Activated CD8-positive, alpha-beta memory T cell treated with anti-CD3 and anti-CD28 coated beads, Interleukin-2, amount 10 ng/mL, durations not matched to agents 7 days and 5 days (primary cell): ENCODE measurements around the gene MGAT3. TPM values are rescaled to one million over a fixed set of nuclear protein-coding genes. Genes with fewer than 3 reads are reported as not detected.

ENCODE experiments used
- ATAC-seq: fragments of 150-1000 bp; cut with Tn5 transposase; one replicate; pipeline ENCODE4 v1.10.0; 2021; ENCODE audit warnings: moderate library complexity
- CTCF ChIA-PET: fragments of 350-600 bp; sonication (Branson Sonifier 250); formaldehyde crosslinking; loops from one replicate; lab custom pipeline; 2021; ENCODE audit warnings: antibody characterized with exemption; lab: Charles Lee
- DNase-seq: peaks from one replicate; pipeline ENCODE4 v3.0.0-alpha.2; 2020
- H3K27ac Mint-ChIP-seq: one replicate; pipeline ENCODE4 v1.8.0; 2021; ENCODE audit warnings: mild to moderate bottlenecking, mixed read lengths
- H3K27me3 Mint-ChIP-seq: one replicate; pipeline ENCODE4 v1.8.0; 2021; ENCODE audit warnings: mixed read lengths
- H3K36me3 Mint-ChIP-seq: one replicate; pipeline ENCODE4 v1.8.0; 2021; ENCODE audit warnings: mild to moderate bottlenecking, mixed read lengths
- H3K4me1 Mint-ChIP-seq: one replicate; pipeline ENCODE4 v1.8.0; 2021; ENCODE audit warnings: mixed read lengths
- H3K4me3 Mint-ChIP-seq: one replicate; pipeline ENCODE4 v1.8.0; 2021; ENCODE audit warnings: mild to moderate bottlenecking, moderate library complexity, mixed read lengths
- H3K9me3 Mint-ChIP-seq: one replicate; pipeline ENCODE4 v1.8.0; 2022; ENCODE audit warnings: low read depth, mixed read lengths
- total RNA-seq, 2 experiments: library from RNA; stranded (reverse); gene quantifications; one replicate each; pipeline ENCODE4 v1.2.3, GENCODE V29; 2021

Gene MGAT3
- total RNA-seq, 2 experiments from 2014 or later, result 0.96 to 3.6 TPM

- Mint-ChIP-seq H3K27ac (no peak overlapping the region), H3K36me3 (peaks cover 13% of the 10 kb centered on the region), H3K9me3 (no peaks in the 10 kb centered on the region), H3K4me3 (no peak overlapping the region), H3K27me3 (no peaks in the 10 kb centered on the region), H3K4me1 (peaks cover 1% of the 10 kb centered on the region)
- ATAC-seq, result no peak
- no peak for DNase-seq
- CTCF ChIA-PET, result interaction anchor here (1.3 kb wide), 1 partner anchor 16 kb away, joined by 4 read pairs; no protein-coding TSS in a partner anchor
Observed at GRCh38 chr22:39419096-39419495, 37.7 kb upstream of the MGAT3 start.

GRCh38 chr22:39419911-39420310 is 36.9 kb upstream of the MGAT3 start:
- Mint-ChIP-seq H3K9me3 (no peaks in the 10 kb centered on the region), H3K4me3 (no peak overlapping the region), H3K27me3 (no peaks in the 10 kb centered on the region), H3K36me3 (peaks cover 14% of the 10 kb centered on the region), H3K27ac (no peak overlapping the region), H3K4me1 (no peaks in the 10 kb centered on the region)
- DNase-seq (no peak), ATAC-seq (no peak)
- CTCF ChIA-PET, result interaction anchor here (1.3 kb wide), 1 partner anchor 15 kb away, joined by 4 read pairs; no protein-coding TSS in a partner anchor

DNA sequence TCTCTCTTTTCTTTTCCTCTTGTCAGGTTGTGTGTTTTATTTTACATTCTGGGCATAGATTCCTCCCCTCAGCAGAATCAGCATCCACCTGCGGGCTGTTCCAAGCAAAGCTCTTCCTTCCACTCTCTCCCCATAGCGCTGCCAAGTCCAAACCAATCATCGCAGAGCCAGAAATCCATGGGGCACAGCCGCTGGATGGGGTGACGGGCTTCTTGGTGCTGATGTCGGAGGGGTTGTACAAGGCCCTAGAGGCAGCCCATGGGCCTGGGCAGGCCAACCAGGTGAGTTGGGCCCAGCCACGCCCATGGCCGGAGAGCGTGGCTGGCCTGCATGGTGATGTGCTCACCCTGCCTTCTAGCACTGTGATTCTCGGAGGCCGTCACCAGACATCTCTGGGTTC is 35.1 kb upstream of the MGAT3 start:
- Mint-ChIP-seq H3K4me3 (no peak overlapping the region), H3K9me3 (no peaks in the 10 kb centered on the region), H3K27me3 (no peaks in the 10 kb centered on the region), H3K27ac (no peak overlapping the region), H3K36me3 (peaks cover 18% of the 10 kb centered on the region), H3K4me1 (no peaks in the 10 kb centered on the region)
- DNase-seq (no peak), ATAC-seq (no peak)
- CTCF ChIA-PET, result no interaction called here

DNA sequence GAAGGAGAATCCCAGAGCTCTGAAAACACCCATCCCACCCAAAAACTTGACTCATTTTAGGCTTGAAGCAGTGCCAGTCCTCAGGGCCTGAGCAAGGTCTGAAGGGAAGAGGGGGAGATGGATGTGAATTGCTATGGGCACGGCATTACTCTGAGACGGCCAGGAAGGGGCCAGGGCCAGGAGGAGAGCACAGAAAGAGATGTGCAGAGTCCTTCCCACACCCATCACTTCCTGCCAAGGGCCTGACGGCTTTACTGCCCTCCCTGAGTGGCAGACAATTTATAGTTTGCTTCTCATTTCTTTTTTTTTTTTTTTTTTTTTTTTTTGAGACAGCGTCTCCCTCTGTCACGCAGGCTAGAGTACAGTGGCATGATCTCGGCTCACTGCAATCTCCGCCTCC is 34.7 kb upstream of the MGAT3 start:
- no peak for ATAC-seq
- no peaks in the 10 kb centered on the region for H3K4me1 Mint-ChIP-seq
- no peak for DNase-seq
- CTCF ChIA-PET, result no interaction called here
- no peak overlapping the region for H3K27ac Mint-ChIP-seq
- no peaks in the 10 kb centered on the region for H3K27me3 Mint-ChIP-seq
- H3K36me3 Mint-ChIP-seq, result peaks cover 22% of the 10 kb centered on the region
- H3K4me3 Mint-ChIP-seq, result no peak overlapping the region
- no peaks in the 10 kb centered on the region for H3K9me3 Mint-ChIP-seq

- no peak overlapping the region for H3K27ac Mint-ChIP-seq
- CTCF ChIA-PET, result no interaction called here
- H3K36me3 Mint-ChIP-seq, result peaks cover 24% of the 10 kb centered on the region
- no peaks in the 10 kb centered on the region for H3K27me3 Mint-ChIP-seq
- no peaks in the 10 kb centered on the region for H3K4me1 Mint-ChIP-seq
- DNase-seq (no peak), ATAC-seq (no peak)
- no peaks in the 10 kb centered on the region for H3K9me3 Mint-ChIP-seq
- H3K4me3 Mint-ChIP-seq, result no peak overlapping the region
Observed at GRCh38 chr22:39422721-39423120, 34.1 kb upstream of the MGAT3 start.

DNA sequence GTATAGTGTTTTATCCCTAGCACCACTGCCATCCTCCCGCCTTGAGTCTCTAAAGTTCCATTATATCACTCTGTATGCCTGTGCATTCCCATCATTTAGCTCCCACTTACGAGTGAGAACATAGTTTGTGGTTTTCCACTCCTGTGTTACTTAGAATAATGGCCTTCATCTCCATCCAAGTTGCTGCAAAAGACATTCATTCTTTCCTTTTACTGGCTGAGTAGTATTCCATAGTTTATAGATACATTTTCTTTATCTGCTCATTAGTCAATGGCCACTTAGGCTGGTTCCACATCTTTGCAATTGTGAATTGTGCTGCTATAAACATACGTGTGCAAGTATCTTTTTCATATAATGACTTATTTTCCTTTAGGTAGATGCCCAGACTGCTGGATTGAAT is 32.8 kb upstream of the MGAT3 start:
- Mint-ChIP-seq H3K9me3 (no peaks in the 10 kb centered on the region), H3K4me3 (no peak overlapping the region), H3K27ac (no peak overlapping the region), H3K27me3 (no peaks in the 10 kb centered on the region), H3K4me1 (no peaks in the 10 kb centered on the region), H3K36me3 (peaks cover 28% of the 10 kb centered on the region)
- ATAC-seq (no peak), DNase-seq (no peak)
- CTCF ChIA-PET, result no interaction called here

- Mint-ChIP-seq H3K27me3 (no peaks in the 10 kb centered on the region), H3K36me3 (peaks cover 22% of the 10 kb centered on the region), H3K9me3 (no peaks in the 10 kb centered on the region), H3K4me3 (no peak overlapping the region), H3K4me1 (no peaks in the 10 kb centered on the region), H3K27ac (no peak overlapping the region)
- ATAC-seq (no peak), DNase-seq (no peak)
- CTCF ChIA-PET, result interaction anchor here (1.0 kb wide), 1 partner anchor 15 kb away, joined by 4 read pairs; no protein-coding TSS in a partner anchor
Observed at GRCh38 chr22:39426380-39427043, 30.3 kb upstream of the MGAT3 start.

DNA sequence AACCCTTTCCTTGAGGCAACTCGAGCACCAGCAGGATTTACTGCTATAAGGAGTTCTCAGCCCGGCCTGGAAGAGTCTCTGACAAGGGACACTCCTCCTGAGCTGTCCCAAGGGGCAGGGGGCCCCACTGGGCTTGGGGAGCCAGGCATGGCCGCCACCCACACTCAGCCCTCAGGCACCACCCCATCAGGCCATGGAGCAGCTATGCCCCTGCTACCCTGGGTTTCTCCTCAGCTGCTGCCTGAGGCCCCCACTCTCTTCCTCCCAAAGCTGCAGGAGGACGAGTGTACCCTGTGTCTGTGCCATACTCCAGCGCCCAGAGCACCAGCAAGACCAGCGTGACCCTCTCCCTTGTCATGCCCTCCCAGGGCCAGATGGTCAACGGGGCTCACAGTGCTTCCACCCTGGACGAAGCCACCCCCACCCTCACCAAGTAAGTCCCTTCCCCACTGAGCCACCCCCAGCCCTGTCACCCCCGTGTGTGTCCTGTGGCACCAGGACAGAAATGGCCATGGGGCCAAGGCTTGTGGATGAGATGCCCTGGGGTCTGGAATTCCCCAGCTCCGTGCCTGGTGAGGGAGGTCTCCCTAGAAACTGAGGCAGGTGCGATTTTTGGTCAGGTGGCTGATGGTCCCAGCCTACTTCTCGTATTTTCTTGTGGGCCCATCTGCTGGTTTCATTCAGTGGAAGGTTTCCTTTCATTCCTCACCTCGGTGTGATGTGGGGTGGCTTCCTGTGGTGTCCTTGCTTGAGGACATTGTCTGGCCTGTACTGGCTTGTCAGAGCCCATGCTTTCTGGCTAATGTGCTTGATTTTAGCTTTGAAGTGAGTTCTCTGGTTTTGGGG is 28.8 kb upstream of the MGAT3 start:
- Mint-ChIP-seq H3K36me3 (peaks cover 20% of the 10 kb centered on the region), H3K27me3 (no peaks in the 10 kb centered on the region), H3K4me3 (no peak overlapping the region), H3K27ac (no peak overlapping the region), H3K9me3 (no peaks in the 10 kb centered on the region), H3K4me1 (no peaks in the 10 kb centered on the region)
- no peak for DNase-seq
- no peak for ATAC-seq
- CTCF ChIA-PET, result no interaction called here

DNA sequence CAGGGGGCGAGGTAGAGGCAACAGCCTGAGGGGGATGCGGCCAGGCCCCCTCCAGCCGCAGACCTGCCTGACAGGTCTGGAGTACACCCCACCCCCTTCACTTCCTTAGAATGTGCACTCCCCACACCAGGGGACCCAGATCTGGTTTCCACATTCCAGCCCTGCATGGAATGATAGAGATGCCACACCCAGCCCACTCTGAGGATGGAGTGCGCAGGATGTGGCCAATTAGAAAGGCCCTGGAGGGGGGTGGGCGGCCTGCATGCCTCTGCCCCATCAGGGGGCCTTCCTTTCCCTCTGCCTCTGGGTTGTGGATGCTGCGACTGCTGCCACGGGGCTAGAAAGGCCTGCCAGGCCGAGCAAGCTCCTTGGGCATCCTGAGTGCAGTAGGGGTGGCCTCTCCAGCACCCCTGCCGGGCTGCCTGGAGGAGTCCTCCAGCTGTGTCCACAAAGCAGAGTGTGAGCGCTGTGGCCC is 28.2 kb upstream of the MGAT3 start:
- Mint-ChIP-seq H3K36me3 (peaks cover 19% of the 10 kb centered on the region), H3K27ac (no peak overlapping the region), H3K4me3 (no peak overlapping the region), H3K27me3 (no peaks in the 10 kb centered on the region), H3K4me1 (no peaks in the 10 kb centered on the region), H3K9me3 (no peaks in the 10 kb centered on the region)
- no peak for DNase-seq
- CTCF ChIA-PET, result no interaction called here
- ATAC-seq, result peak; percentile 12

GRCh38 chr22:39429186-39429585 is 27.6 kb upstream of the MGAT3 start:
- DNase-seq (no peak), ATAC-seq (no peak)
- Mint-ChIP-seq H3K27me3 (no peaks in the 10 kb centered on the region), H3K4me1 (no peaks in the 10 kb centered on the region), H3K27ac (no peak overlapping the region), H3K36me3 (peaks cover 15% of the 10 kb centered on the region), H3K4me3 (no peak overlapping the region), H3K9me3 (no peaks in the 10 kb centered on the region)
- CTCF ChIA-PET, result no interaction called here

DNA sequence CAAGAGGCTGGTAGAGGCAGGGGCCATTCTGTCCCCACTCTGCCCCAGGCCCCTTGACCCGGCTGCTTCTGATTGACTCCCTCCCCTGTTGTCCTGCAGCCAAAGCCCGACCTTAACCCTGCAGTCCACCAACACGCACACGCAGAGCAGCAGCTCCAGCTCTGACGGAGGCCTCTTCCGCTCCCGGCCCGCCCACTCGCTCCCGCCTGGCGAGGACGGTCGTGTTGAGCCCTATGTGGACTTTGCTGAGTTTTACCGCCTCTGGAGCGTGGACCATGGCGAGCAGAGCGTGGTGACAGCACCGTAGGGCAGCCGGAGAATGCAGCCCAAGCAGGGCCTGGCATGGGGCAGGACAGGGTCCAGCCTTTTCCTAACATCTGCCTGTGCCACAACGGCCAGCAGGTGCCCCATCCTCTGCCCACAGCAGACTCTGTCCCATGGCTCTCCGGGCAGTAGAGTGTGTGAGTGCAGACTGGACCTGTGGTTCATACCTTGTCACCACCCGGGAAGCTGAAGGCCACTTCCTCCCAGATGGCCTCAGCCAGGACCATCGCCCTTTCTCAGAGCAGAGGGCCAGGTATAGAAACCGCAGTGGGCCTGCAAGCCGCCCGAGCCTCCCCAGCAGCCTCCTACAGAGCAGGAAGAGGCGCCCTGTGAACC is 26.8 kb upstream of the MGAT3 start:
- Mint-ChIP-seq H3K9me3 (no peaks in the 10 kb centered on the region), H3K27ac (no peak overlapping the region), H3K36me3 (peaks cover 15% of the 10 kb centered on the region), H3K4me1 (no peaks in the 10 kb centered on the region), H3K4me3 (no peak overlapping the region), H3K27me3 (no peaks in the 10 kb centered on the region)
- DNase-seq (no peak), ATAC-seq (no peak)
- CTCF ChIA-PET, result no interaction called here

GRCh38 chr22:39430576-39431150 is 26.1 kb upstream of the MGAT3 start:
- no peaks in the 10 kb centered on the region for H3K9me3 Mint-ChIP-seq
- DNase-seq (no peak), ATAC-seq (no peak)
- H3K4me1 Mint-ChIP-seq, result no peaks in the 10 kb centered on the region
- CTCF ChIA-PET, result no interaction called here
- no peak overlapping the region for H3K27ac Mint-ChIP-seq
- no peak overlapping the region for H3K4me3 Mint-ChIP-seq
- peaks cover 15% of the 10 kb centered on the region for H3K36me3 Mint-ChIP-seq
- no peaks in the 10 kb centered on the region for H3K27me3 Mint-ChIP-seq

DNA sequence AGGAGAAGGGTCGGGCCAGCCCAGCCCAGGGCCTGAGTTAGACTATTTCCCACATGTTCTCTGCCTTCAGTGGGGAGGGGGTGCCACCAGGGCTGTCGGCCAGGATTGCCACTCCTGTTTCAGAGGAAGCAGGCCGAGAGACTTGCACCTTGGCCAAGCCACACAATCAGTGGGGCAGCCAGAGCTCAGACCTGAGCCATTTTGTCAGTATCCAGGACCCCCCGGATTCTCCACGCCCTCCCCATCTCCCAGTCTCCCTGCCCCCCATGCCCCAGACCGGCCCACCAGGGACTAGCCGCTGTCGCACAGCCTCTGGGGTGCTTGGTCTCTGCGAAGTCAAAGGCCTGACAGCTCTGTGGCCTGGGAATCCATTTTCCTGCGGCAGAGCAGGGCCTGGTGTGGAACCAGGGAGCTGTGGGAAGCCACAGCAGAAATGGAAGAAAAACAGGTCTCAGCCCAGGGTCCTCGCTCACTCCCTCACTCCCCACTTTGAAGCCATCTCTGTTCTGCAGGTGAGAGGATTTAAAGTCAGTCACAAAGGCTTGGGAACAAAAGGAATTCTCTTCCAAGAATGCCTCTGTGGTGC is 25.5 kb upstream of the MGAT3 start:
- no peak overlapping the region for H3K4me3 Mint-ChIP-seq
- H3K4me1 Mint-ChIP-seq, result no peaks in the 10 kb centered on the region
- no peak overlapping the region for H3K27ac Mint-ChIP-seq
- no peaks in the 10 kb centered on the region for H3K27me3 Mint-ChIP-seq
- ATAC-seq, result no peak
- CTCF ChIA-PET, result no interaction called here
- DNase-seq, result no peak
- peaks cover 14% of the 10 kb centered on the region for H3K36me3 Mint-ChIP-seq
- H3K9me3 Mint-ChIP-seq, result no peaks in the 10 kb centered on the region
